ENCODE measurements around the gene OIT3.

DNA sequence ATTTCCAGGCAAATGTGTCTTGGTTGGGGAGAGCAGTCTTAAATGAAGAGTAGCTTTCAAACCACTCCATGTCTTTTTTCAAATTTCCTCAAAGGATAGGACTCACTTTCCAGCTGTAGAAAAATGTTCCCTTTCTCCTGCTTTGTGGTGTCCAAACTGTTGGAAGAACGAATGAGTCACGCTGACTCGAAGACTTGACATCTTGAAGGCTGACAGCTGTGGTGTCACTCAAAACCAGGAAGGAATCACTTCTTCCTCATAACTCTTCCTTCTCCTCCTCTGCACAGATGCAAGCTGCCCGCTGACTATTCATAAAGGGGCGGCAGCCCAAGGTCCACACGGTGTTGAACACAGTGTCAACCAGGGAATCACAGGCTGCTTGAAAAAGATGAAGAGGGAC lies 41.8 kb downstream of the OIT3 start:
- TF ChIP-seq, protein P1, sequence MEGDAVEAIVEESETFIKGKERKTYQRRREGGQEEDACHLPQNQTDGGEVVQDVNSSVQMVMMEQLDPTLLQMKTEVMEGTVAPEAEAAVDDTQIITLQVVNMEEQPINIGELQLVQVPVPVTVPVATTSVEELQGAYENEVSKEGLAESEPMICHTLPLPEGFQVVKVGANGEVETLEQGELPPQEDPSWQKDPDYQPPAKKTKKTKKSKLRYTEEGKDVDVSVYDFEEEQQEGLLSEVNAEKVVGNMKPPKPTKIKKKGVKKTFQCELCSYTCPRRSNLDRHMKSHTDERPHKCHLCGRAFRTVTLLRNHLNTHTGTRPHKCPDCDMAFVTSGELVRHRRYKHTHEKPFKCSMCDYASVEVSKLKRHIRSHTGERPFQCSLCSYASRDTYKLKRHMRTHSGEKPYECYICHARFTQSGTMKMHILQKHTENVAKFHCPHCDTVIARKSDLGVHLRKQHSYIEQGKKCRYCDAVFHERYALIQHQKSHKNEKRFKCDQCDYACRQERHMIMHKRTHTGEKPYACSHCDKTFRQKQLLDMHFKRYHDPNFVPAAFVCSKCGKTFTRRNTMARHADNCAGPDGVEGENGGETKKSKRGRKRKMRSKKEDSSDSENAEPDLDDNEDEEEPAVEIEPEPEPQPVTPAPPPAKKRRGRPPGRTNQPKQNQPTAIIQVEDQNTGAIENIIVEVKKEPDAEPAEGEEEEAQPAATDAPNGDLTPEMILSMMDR (IDR thresholded peaks at IDR 0.05): no peak
- TF ChIP-seq POLR2AphosphoS5 (IDR thresholded peaks at IDR 0.05; ENCODE audit: low read depth, low read length): no peak
